SK-N-MC (cell line): ENCODE data around the gene EXOSC1.

Experiments used
- EZH2 ChIP-seq: fragments of 200-600 bp; sonication (generic); IDR thresholded peaks from one replicate; pipeline ENCODE4 v1.6.1; 2017; ENCODE audit warnings: antibody characterized with exemption
- FOXP2 ChIP-seq: optimal IDR thresholded peaks from 2 replicates; pipeline ENCODE3; 2011; ENCODE audit warnings: mild to moderate bottlenecking, moderate library complexity; ENCODE audit not compliant: insufficient read depth; ENCODE audit errors: extremely low read length, control extremely low read depth
- POLR2AphosphoS5 ChIP-seq: IDR thresholded peaks from 2 replicates; pipeline ENCODE4 v1.6.1; 2012; ENCODE audit warnings: mild to moderate bottlenecking, low read depth, low read length, borderline replicate concordance

DNA sequence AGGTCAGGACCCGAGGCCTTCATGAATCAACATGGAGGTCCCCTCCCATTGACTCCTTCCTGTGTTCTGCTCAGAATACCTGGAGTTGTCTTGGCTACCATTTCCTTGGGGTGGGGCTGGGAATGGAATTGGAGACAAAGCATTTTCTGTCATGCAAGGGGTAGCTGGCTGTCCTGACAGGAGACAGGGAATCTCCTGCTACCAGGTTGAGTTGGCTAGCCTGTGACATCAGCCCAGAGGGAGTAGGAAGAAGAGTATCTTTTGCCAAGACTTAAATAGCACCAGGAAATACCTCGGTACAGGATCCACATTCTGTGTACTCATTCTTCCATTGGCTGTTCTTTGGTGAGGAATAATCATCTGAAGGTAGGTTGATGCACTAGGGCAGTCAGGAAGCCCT lies 5.0 kb upstream of the EXOSC1 start:
- TF ChIP-seq EZH2 (no peak), POLR2AphosphoS5 (no peak), FOXP2 (no peak)
